ENCODE data around the gene CEP19. TPM values are rescaled to one million over a fixed set of nuclear protein-coding genes. Genes with fewer than 3 reads are reported as not detected.

CEP19 gene
- total and polyA plus RNA-seq, 12 donors: 0.88 to 11.5 (median 3.1) TPM

GRCh38 chr3:196662711-196663571, 49.1 kb downstream of the CEP19 start:
- DNase-seq: no peak
- H3K4me3 ChIP-seq: no peak overlapping the region
- no peaks in the 10 kb centered on the region for H3K9me3 ChIP-seq (replicated peaks in 1 of 3)
- H3K36me3 ChIP-seq (replicated peaks in 1 of 2): no peaks in the 10 kb centered on the region
- 43 to 62% (median 54%) methylated on average over 10 to 15 of the region's 15 CpGs for WGBS, 4 donors
- H3K27ac ChIP-seq: no peak overlapping the region
- H3K27me3 ChIP-seq: no peaks in the 10 kb centered on the region
- TF ChIP-seq, protein P1, sequence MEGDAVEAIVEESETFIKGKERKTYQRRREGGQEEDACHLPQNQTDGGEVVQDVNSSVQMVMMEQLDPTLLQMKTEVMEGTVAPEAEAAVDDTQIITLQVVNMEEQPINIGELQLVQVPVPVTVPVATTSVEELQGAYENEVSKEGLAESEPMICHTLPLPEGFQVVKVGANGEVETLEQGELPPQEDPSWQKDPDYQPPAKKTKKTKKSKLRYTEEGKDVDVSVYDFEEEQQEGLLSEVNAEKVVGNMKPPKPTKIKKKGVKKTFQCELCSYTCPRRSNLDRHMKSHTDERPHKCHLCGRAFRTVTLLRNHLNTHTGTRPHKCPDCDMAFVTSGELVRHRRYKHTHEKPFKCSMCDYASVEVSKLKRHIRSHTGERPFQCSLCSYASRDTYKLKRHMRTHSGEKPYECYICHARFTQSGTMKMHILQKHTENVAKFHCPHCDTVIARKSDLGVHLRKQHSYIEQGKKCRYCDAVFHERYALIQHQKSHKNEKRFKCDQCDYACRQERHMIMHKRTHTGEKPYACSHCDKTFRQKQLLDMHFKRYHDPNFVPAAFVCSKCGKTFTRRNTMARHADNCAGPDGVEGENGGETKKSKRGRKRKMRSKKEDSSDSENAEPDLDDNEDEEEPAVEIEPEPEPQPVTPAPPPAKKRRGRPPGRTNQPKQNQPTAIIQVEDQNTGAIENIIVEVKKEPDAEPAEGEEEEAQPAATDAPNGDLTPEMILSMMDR (IDR thresholded peaks at IDR 0.05): no peak
- no peak for TF ChIP-seq POLR2A (IDR thresholded peaks at IDR 0.05)
- no peaks in the 10 kb centered on the region for H3K4me1 ChIP-seq (replicated peaks in 1 of 2)
- intact Hi-C loops (cut with DNase I): no loop called here

DNA sequence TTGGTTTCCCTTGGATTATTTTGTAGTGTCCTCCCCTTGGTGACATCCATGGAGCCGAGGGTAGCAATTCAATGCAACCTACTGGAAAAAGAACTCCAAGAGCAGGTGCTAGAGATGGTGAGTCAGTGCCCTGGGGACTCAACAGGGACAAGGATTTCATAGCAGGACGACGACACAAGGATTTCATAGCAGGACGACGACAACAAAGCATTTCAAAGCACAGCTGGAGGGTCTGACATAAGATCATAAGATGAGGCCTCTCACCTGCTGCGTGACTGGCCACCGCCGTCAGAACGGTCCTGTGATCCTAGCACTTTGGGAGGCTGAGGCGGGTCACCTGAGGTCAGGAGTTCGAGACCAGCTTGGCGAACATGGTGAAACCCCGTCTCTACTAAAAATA, 50.0 kb downstream of the CEP19 start:
- no peak overlapping the region for H3K4me3 ChIP-seq
- TF ChIP-seq, protein P1 (IDR thresholded peaks at IDR 0.05): no peak
- TF ChIP-seq POLR2A (IDR thresholded peaks at IDR 0.05): no peak
- no peaks in the 10 kb centered on the region for H3K4me1 ChIP-seq (replicated peaks in 1 of 2)
- H3K27me3 ChIP-seq: no peaks in the 10 kb centered on the region
- H3K36me3 ChIP-seq (replicated peaks in 1 of 2): no peaks in the 10 kb centered on the region
- H3K27ac ChIP-seq: no peak overlapping the region
- H3K9me3 ChIP-seq (replicated peaks in 1 of 3): no peaks in the 10 kb centered on the region
- 84 to 90% (median 87%) methylated on average over 13 of the region's 13 CpGs for WGBS, 4 donors
- intact Hi-C loops (cut with DNase I): no loop called here
- no peak for DNase-seq

DNA sequence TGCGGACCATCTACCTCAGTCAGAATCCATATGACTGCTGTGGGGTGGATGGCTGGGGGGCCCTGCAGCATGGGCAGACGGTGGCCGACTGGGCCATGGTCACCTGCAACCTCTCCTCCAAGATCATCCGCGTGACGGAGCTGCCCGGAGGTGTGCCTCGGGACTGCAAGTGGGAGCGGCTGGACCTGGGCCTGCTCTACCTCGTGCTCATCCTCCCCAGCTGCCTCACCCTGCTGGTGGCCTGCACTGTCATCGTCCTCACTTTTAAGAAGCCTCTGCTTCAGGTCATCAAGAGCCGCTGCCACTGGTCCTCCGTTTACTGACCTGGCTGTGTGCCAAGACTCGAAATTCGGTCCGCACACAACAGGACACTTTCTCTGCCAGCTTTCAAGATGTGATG, 50.6 kb downstream of the CEP19 start:
- H3K9me3 ChIP-seq (replicated peaks in 1 of 3): no peaks in the 10 kb centered on the region
- 60 to 86% (median 82%) methylated on average over 6 to 16 of the region's 16 CpGs for WGBS, 4 donors
- no peaks in the 10 kb centered on the region for H3K27me3 ChIP-seq
- TF ChIP-seq, protein P1 (IDR thresholded peaks at IDR 0.05): no peak
- no peak for TF ChIP-seq POLR2A (IDR thresholded peaks at IDR 0.05)
- intact Hi-C loops (cut with DNase I): no loop called here
- no peaks in the 10 kb centered on the region for H3K4me1 ChIP-seq (replicated peaks in 1 of 2)
- no peak for DNase-seq
- H3K27ac ChIP-seq: no peak overlapping the region
- H3K36me3 ChIP-seq (replicated peaks in 1 of 2): no peaks in the 10 kb centered on the region
- no peak overlapping the region for H3K4me3 ChIP-seq

DNA sequence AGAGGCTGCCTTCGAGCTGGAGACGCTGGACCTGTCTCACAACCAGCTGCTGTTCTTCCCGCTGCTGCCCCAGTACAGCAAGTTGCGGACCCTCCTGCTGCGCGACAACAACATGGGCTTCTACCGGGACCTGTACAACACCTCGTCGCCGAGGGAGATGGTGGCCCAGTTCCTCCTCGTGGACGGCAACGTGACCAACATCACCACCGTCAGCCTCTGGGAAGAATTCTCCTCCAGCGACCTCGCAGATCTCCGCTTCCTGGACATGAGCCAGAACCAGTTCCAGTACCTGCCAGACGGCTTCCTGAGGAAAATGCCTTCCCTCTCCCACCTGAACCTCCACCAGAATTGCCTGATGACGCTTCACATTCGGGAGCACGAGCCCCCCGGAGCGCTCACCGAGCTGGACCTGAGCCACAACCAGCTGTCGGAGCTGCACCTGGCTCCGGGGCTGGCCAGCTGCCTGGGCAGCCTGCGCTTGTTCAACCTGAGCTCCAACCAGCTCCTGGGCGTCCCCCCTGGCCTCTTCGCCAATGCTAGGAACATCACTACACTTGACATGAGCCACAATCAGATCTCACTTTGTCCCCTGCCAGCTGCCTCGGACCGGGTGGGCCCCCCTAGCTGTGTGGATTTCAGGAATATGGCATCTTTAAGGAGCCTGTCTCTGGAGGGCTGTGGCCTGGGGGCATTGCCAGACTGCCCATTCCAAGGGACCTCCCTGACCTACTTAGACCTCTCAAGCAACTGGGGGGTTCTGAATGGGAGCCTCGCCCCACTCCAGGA, 51.5 kb downstream of the CEP19 start:
- Histone ChIP-seq H3K4me3 (no peak overlapping the region), H3K27ac (no peak overlapping the region), H3K27me3 (no peaks in the 10 kb centered on the region), H3K9me3 (replicated peaks in 1 of 3) (no peaks in the 10 kb centered on the region), H3K36me3 (replicated peaks in 1 of 2) (no peaks in the 10 kb centered on the region), H3K4me1 (replicated peaks in 1 of 2) (no peaks in the 10 kb centered on the region)
- DNase-seq: no peak
- 69 to 79% (median 76%) methylated on average over 21 to 32 of the region's 32 CpGs for WGBS, 4 donors
- intact Hi-C loops (cut with DNase I): no loop called here
- TF ChIP-seq POLR2A (IDR thresholded peaks at IDR 0.05): no peak
- TF ChIP-seq, protein P1 (IDR thresholded peaks at IDR 0.05): no peak

All from adrenal gland (tissue), 12 donors.